LoVo (cell line): ENCODE results near the gene NANP.
A peak's percentile ranks its signal among the peaks of the same experiment; 100 is the strongest.
"Not testable (repeated sequence)": the region's sequence is repeated elsewhere in the genome, so short reads cannot be mapped to it uniquely, and the experiment has no call there.

Experiments
- DNase-seq: peaks from one replicate; pipeline ENCODE4 v3.0.0-alpha.2; 2016; ENCODE audit warnings: low spot score

Gene NANP, protein sequence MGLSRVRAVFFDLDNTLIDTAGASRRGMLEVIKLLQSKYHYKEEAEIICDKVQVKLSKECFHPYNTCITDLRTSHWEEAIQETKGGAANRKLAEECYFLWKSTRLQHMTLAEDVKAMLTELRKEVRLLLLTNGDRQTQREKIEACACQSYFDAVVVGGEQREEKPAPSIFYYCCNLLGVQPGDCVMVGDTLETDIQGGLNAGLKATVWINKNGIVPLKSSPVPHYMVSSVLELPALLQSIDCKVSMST

DNA sequence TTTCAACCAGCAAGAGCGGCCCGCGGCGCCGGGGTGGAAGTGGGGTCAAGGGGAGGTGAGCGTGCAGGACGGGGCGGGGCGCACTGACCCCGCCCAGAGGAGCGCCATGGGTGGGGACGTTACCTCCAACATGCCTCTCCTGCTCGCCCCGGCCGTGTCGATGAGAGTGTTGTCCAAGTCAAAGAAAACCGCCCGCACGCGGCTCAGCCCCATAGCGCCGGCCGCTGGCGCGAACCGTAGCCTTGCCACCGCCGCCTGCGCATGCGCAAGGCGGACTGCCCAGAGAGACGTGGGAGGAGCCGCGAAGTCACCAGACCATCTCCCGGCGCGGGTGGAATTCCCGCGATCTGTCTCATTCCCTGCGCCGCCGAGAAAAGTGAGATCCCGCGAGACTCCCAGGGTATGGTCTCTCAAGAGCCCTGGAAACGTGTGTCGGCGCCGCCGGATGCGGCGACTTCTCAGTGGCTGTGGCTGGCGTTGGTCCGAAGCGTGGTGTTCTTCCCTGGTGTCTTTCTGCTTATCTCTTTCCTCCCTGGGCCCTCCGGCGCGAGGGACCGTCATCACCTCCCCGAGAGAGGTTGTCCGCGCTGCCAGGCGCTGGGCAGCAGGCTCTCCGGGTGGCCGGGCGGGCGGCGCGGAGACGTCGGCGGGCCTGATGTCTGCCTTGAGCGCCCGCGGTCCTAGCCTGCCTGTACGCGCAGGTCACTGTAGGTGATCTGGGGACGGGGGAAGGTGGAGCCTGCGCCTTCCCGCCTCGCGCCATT, at the start of gene NANP:
NANP (minus strand) TSS at position 279 of the 764 bp plus-strand sequence; CDS start at position 213, 66 bp downstream.
- DNase-seq = peak; percentile 98

GRCh38 chr20:25672659-25673235, 48.9 kb upstream of the NANP start:
- DNase-seq = no peak

DNA sequence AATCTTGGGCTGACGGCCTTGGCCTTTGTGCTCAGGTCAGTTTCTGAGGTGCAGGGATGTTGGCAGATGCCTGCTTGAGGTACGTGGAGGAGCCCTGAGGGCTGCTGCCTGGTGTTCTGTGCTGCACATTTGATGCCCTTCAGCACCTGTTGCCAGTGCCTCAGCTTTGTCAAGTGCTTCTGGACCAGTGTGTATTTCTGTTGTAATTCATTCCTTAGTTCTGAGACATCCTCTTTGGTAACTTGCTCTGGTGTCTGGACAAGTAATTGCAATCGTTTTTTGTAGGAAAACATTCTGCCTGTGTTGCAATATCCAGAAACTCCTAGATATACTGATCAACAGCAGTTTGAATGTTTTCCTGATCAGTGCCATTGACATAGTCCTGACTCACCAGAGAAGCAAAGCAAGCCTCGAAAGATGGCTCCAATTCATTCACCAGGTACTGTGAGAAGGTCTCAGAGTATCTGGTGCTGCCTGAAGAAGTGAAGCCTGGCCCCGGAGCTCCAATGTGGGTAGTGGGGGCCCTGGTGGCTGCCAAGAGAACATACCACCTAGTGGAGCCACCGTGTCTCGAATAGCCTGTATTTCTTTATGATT, 46.1 kb upstream of the NANP start:
- DNase-seq = no peak

- no peak for DNase-seq
Measured at GRCh38 chr20:25668446-25668845, 44.6 kb upstream of the NANP start.

DNA sequence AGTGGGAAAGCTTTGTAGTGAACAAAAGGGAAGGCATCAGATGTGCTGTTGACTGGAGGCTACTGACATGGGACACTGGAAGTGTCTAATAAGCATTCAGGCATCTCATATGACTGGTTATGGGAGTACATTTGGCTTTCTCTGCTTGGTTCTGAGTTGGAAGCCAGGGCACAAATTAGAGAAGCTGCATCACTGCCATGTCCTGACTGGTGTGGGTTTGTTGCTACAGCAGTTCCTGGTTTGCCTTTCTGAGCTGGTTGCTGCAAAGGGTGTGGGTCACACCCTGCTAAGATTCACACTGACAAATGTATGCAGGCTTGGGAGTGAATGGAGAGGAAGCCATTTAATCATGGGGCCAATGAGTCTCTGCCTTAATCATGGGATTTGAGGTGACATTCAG, 36.2 kb upstream of the NANP start:
- DNase-seq = no peak

- DNase-seq = no peak
Measured at GRCh38 chr20:25654487-25654886, 30.7 kb upstream of the NANP start.

GRCh38 chr20:25652866-25653265, 29.1 kb upstream of the NANP start:
- DNase-seq = not testable (repeated sequence)

- no peak for DNase-seq
Measured at GRCh38 chr20:25644814-25645213, 21.0 kb upstream of the NANP start.

- DNase-seq = no peak
Measured at GRCh38 chr20:25643716-25644115, 19.9 kb upstream of the NANP start.

DNA sequence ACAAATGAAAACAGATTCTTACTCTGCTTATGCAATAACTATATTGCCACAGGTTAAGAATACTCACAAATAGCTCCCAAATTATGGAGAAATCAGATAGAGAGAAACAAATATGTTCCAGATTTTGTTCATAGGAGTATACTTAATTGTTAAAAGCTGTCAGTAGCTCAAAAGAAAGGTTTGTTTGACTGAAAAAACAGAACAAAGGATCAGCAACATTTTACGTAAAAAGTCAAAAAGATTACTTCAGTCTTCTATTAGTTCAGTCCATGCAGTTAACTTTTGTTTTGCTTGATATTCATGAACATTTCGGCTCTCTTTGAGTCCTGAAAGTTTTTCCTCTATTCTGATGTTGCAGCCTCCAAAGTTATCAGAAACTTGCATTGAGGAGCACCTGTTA, 13.4 kb upstream of the NANP start:
- no peak for DNase-seq

DNA sequence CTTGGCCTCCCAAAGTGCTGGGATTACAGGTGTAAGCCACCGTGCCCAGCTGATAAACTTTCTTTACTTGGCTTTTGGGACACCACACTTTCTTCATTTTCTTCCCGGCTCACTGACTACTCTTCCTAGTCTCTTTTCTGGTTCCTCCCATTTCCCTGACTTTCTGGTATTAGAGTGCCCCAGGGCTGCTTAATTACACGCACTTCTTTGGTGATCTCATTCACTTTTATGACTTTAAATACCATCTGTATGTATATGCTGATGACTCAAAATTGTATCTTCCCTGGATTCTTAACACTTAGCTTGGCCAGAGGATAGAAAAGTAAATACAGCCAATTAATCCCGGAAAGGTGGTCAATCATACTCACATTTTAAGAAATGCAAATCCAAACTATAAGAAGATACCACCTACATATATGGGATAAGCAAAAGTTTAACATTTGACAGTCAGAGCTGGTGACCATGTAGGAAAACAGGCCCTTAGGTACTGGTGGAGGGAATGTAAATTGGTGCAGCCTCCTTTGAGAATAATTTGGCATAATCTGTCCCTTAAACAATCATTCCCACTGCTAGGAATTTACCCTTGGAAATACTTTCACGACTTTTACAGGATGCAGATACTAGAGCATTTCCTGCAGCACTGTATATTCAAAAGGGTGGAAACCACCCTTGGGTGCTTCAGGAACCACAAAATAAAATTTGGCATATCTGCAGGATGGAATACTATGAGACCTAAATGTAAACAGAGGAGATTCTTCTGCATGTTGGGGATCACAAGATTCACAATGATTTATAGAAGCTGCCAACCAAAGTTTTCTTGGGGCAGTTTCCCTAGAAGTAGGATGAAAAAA, 9.4 kb upstream of the NANP start:
- peak; percentile 8 for DNase-seq

GRCh38 chr20:25630615-25631014, 6.8 kb upstream of the NANP start:
- not testable (repeated sequence) for DNase-seq

GRCh38 chr20:25629816-25630499, 6.1 kb upstream of the NANP start:
- DNase-seq = no peak

DNA sequence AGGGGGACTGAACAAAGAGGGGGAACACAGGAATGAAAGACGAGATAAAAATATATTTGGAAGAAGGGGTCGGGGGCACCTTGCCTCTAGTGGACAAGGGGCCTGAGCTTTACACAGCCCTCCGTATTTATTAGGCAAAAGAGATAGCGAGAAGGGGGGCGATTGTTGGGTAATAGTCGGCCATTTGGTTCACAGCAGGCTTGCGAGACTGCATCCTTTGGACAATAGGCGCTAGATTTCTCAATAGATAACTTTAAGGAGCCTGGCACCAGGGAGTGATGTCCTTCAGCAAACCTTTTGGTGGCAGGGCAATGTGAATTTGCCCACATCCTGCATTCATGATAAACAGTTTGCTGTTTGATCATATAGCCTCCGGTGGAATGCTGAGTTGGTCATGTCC, 3.0 kb upstream of the NANP start:
- no peak for DNase-seq

- no peak for DNase-seq
Measured at GRCh38 chr20:25624500-25624939, 706 bp upstream of the NANP start.

DNA sequence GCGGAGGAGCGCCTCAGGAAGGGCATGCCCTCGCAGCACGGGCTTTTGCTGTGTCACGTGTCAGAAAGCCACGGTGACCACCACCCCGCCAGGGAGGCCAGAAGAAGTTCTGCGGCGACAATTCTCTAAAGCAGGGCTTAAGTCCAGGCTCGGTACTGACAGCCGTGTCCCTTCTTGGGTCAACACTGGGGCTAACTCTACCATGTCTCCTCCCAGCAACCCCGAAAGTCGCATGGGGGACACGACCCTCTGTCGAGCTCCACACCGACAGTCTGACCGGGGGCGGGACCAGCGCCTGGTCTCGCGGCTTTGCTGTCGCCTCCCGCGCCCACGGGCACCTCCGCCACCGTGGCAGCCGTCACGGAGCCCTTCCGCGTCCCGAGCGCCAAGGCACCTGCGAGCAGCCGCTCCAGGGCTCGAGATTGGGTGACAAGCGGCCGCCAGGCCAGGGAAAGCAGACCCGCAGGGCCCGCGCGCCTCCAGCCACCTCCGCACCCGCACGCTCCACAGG, 534 bp downstream of the NANP start:
- DNase-seq = no peak

DNA sequence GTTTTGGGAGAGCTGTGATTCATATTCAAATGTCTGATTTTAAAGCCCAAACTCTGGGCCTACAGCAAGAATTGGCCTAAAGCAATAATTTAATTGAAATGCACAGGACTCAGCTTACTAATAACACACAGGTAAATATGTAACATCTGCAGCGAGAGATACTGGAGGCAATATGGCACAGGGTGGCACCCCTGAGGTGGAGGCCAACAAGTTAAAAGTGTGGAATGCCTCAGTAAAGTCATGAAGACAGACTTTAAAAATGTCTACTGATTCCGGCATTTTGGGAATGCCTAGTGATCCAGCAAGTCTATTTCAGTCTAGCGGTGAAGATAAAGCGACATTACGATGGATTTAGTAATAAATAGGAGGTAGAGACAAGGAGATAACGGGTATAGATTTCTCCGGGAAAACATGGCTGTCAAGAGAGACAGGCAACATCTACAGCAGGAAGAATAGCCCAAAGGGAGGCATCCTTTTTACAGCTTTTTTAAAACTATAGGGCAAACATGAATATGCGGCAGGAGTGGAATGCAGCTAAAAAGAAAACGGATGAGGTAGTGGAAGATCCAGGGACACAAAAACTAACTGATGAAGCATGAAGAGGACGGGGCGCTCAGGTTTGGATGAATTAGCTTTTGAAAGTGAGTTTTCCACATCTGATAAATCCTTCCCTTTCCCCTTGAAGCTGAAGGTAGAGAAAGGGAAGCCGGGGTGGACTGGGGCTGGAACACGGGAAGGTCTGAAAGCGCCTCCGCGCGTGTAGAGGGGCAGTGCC, 1.2 kb downstream of the NANP start:
- peak; percentile 32 for DNase-seq

GRCh38 chr20:25622049-25622448, 1.8 kb downstream of the NANP start:
- DNase-seq = no peak

DNA sequence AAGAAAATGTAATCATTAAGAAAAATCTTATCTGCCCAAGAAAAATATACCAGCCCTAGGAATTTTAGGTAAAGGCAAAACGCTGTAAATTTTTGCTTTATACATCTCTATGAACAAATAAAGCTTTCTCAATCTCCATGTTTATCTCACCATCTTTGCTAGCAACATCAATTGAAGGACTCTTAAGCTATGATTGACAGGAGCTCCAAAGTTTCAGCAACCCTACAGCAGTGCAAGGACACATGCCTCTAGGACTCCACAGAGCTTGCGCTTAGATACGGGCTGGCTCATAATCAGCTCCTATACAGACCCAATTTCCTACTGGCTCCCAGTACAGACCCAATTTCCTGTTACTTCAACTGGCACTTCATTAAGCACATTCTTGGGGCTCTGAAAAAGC, 4.3 kb downstream of the NANP start:
- no peak for DNase-seq

DNA sequence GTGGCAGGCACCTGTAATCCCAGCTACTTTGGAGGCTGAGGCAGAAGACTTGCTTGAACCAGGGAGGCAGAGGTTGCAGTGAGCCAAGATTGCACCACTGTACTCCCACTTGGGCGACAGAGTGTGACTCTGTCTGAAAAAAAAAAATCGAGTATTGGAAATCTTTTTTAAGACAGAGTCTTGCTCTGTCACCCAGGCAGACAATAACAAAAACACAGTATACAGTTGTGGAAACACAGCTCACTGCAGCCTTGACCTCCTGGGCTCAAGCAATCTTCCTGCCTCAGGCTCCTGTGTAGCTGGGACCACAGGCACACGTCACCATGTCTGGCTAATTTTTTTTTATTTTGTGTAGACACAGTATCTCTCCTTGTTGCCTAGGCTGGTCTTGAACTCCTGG, 15.0 kb downstream of the NANP start:
- DNase-seq = no peak
